ENCODE data around the gene SPECC1. TPM values are rescaled to one million over a fixed set of nuclear protein-coding genes. Genes with fewer than 3 reads are reported as not detected.

SPECC1 gene
- total and polyA plus RNA-seq, 2 donors = 7.6 to 9.3 TPM

- Histone ChIP-seq H3K27me3 (ENCODE audit: control insufficient read depth in 2 of 2, insufficient read depth in 1 of 2, low read length in 1 of 2) (no peaks in the 10 kb centered on the region), H3K27ac (ENCODE audit: low read depth in 1 of 2, low read length in 1 of 2) (no peak overlapping the region), H3K4me3 (ENCODE audit: low read length in 2 of 2) (no peak overlapping the region), H3K36me3 (ENCODE audit: control insufficient read depth in 2 of 2, insufficient read depth in 2 of 2, low read length in 1 of 2) (no peaks in the 10 kb centered on the region), H3K9me3 (ENCODE audit: control insufficient read depth in 2 of 2, insufficient read depth in 1 of 2, low read length in 1 of 2) (no peaks in the 10 kb centered on the region), H3K4me1 (ENCODE audit: control insufficient read depth in 2 of 2, insufficient read depth in 2 of 2, low read length in 2 of 2) (no peaks in the 10 kb centered on the region)
- WGBS = 99% methylated on average over 2 of the region's 2 CpGs
- no peak for DNase-seq (ENCODE audit: low read depth in 6 of 9, low spot score in 9 of 9)
Observed at GRCh38 chr17:20293501-20293900, 284.3 kb downstream of the SPECC1 start.

- H3K27me3 ChIP-seq (ENCODE audit: control insufficient read depth in 2 of 2, insufficient read depth in 1 of 2, low read length in 1 of 2) = no peaks in the 10 kb centered on the region
- DNase-seq (ENCODE audit: low read depth in 6 of 9, low spot score in 9 of 9) = no peak
- H3K27ac ChIP-seq (ENCODE audit: low read depth in 1 of 2, low read length in 1 of 2) = no peak overlapping the region
- H3K9me3 ChIP-seq (ENCODE audit: control insufficient read depth in 2 of 2, insufficient read depth in 1 of 2, low read length in 1 of 2) = no peaks in the 10 kb centered on the region
- WGBS = 97% methylated on average over 6 of the region's 6 CpGs
- H3K4me3 ChIP-seq (ENCODE audit: low read length in 2 of 2) = no peak overlapping the region
- no peaks in the 10 kb centered on the region for H3K36me3 ChIP-seq (ENCODE audit: control insufficient read depth in 2 of 2, insufficient read depth in 2 of 2, low read length in 1 of 2)
- H3K4me1 ChIP-seq (ENCODE audit: control insufficient read depth in 2 of 2, insufficient read depth in 2 of 2, low read length in 2 of 2) = no peaks in the 10 kb centered on the region
Observed at GRCh38 chr17:20294120-20294519, 285.0 kb downstream of the SPECC1 start.

GRCh38 chr17:20299013-20299412 lies 289.9 kb downstream of the SPECC1 start:
- no peaks in the 10 kb centered on the region for H3K27me3 ChIP-seq (ENCODE audit: control insufficient read depth in 2 of 2, insufficient read depth in 1 of 2, low read length in 1 of 2)
- no peak overlapping the region for H3K4me3 ChIP-seq (ENCODE audit: low read length in 2 of 2)
- H3K4me1 ChIP-seq (ENCODE audit: control insufficient read depth in 2 of 2, insufficient read depth in 2 of 2, low read length in 2 of 2) = peaks cover 9 to 15% of the 10 kb centered on the region in 2 donors
- H3K9me3 ChIP-seq (ENCODE audit: control insufficient read depth in 2 of 2, insufficient read depth in 1 of 2, low read length in 1 of 2) = no peaks in the 10 kb centered on the region
- no peaks in the 10 kb centered on the region for H3K36me3 ChIP-seq (ENCODE audit: control insufficient read depth in 2 of 2, insufficient read depth in 2 of 2, low read length in 1 of 2)
- whole genome bisulfite sequencing = 91% methylated on average over 3 of the region's 3 CpGs
- no peak for DNase-seq (ENCODE audit: low read depth in 6 of 9, low spot score in 9 of 9)
- H3K27ac ChIP-seq (ENCODE audit: low read depth in 1 of 2, low read length in 1 of 2) = no peak overlapping the region

- H3K4me3 ChIP-seq (ENCODE audit: low read length in 2 of 2) = no peak overlapping the region
- no peaks in the 10 kb centered on the region for H3K27me3 ChIP-seq (ENCODE audit: control insufficient read depth in 2 of 2, insufficient read depth in 1 of 2, low read length in 1 of 2)
- peaks cover 18 to 23% of the 10 kb centered on the region in 2 donors for H3K4me1 ChIP-seq (ENCODE audit: control insufficient read depth in 2 of 2, insufficient read depth in 2 of 2, low read length in 2 of 2)
- no peak for DNase-seq (ENCODE audit: low read depth in 6 of 9, low spot score in 9 of 9)
- no peaks in the 10 kb centered on the region for H3K36me3 ChIP-seq (ENCODE audit: control insufficient read depth in 2 of 2, insufficient read depth in 2 of 2, low read length in 1 of 2)
- 96% methylated on average over 9 of the region's 9 CpGs for WGBS
- no peak overlapping the region for H3K27ac ChIP-seq (ENCODE audit: low read depth in 1 of 2, low read length in 1 of 2)
- H3K9me3 ChIP-seq (ENCODE audit: control insufficient read depth in 2 of 2, insufficient read depth in 1 of 2, low read length in 1 of 2) = no peaks in the 10 kb centered on the region
Observed at GRCh38 chr17:20300436-20300934, 291.3 kb downstream of the SPECC1 start.

GRCh38 chr17:20302246-20302917 lies 293.2 kb downstream of the SPECC1 start:
- H3K27ac ChIP-seq (ENCODE audit: low read depth in 1 of 2, low read length in 1 of 2) = no peak overlapping the region
- H3K27me3 ChIP-seq (ENCODE audit: control insufficient read depth in 2 of 2, insufficient read depth in 1 of 2, low read length in 1 of 2) = no peaks in the 10 kb centered on the region
- WGBS = 35% methylated on average over 9 of the region's 9 CpGs
- no peak overlapping the region for H3K4me3 ChIP-seq (ENCODE audit: low read length in 2 of 2)
- H3K36me3 ChIP-seq (ENCODE audit: control insufficient read depth in 2 of 2, insufficient read depth in 2 of 2, low read length in 1 of 2) = no peaks in the 10 kb centered on the region
- peak in 6 of 9 donors; percentile 15 to 67 (median 24) for DNase-seq (ENCODE audit: low read depth in 6 of 9, low spot score in 9 of 9)
- H3K4me1 ChIP-seq (ENCODE audit: control insufficient read depth in 2 of 2, insufficient read depth in 2 of 2, low read length in 2 of 2) = peaks cover 18 to 23% of the 10 kb centered on the region in 2 donors
- H3K9me3 ChIP-seq (ENCODE audit: control insufficient read depth in 2 of 2, insufficient read depth in 1 of 2, low read length in 1 of 2) = peaks cover 0 to 3% of the 10 kb centered on the region in 2 donors

GRCh38 chr17:20304961-20305360 lies 295.8 kb downstream of the SPECC1 start:
- no peak overlapping the region for H3K4me3 ChIP-seq (ENCODE audit: low read length in 2 of 2)

GRCh38 chr17:20306924-20307323 lies 297.8 kb downstream of the SPECC1 start:
- DNase-seq (ENCODE audit: low read depth in 6 of 9, low spot score in 9 of 9) = no peak
- peaks cover 0 to 3% of the 10 kb centered on the region in 2 donors for H3K9me3 ChIP-seq (ENCODE audit: control insufficient read depth in 2 of 2, insufficient read depth in 1 of 2, low read length in 1 of 2)
- H3K4me1 ChIP-seq (ENCODE audit: control insufficient read depth in 2 of 2, insufficient read depth in 2 of 2, low read length in 2 of 2) = peaks cover 17 to 19% of the 10 kb centered on the region in 2 donors
- H3K27ac ChIP-seq (ENCODE audit: low read depth in 1 of 2, low read length in 1 of 2) = no peak overlapping the region
- H3K4me3 ChIP-seq (ENCODE audit: low read length in 2 of 2) = no peak overlapping the region
- no peaks in the 10 kb centered on the region for H3K36me3 ChIP-seq (ENCODE audit: control insufficient read depth in 2 of 2, insufficient read depth in 2 of 2, low read length in 1 of 2)
- H3K27me3 ChIP-seq (ENCODE audit: control insufficient read depth in 2 of 2, insufficient read depth in 1 of 2, low read length in 1 of 2) = no peaks in the 10 kb centered on the region

More at GRCh38 chr17:20304961-20305360, 295.8 kb downstream of the SPECC1 start:
- Histone ChIP-seq H3K36me3 (ENCODE audit: control insufficient read depth in 2 of 2, insufficient read depth in 2 of 2, low read length in 1 of 2) (no peaks in the 10 kb centered on the region), H3K27me3 (ENCODE audit: control insufficient read depth in 2 of 2, insufficient read depth in 1 of 2, low read length in 1 of 2) (no peaks in the 10 kb centered on the region), H3K4me1 (ENCODE audit: control insufficient read depth in 2 of 2, insufficient read depth in 2 of 2, low read length in 2 of 2) (peaks cover 18 to 23% of the 10 kb centered on the region in 2 donors), H3K9me3 (ENCODE audit: control insufficient read depth in 2 of 2, insufficient read depth in 1 of 2, low read length in 1 of 2) (peaks cover 0 to 3% of the 10 kb centered on the region in 2 donors), H3K27ac (ENCODE audit: low read depth in 1 of 2, low read length in 1 of 2) (no peak overlapping the region)
- 17% methylated on average over 5 of the region's 5 CpGs for WGBS
- peak in 2 of 9 donors; percentile 15 to 33 for DNase-seq (ENCODE audit: low read depth in 6 of 9, low spot score in 9 of 9)

- Histone ChIP-seq H3K36me3 (ENCODE audit: control insufficient read depth in 2 of 2, insufficient read depth in 2 of 2, low read length in 1 of 2) (no peaks in the 10 kb centered on the region), H3K27ac (ENCODE audit: low read depth in 1 of 2, low read length in 1 of 2) (no peak overlapping the region), H3K9me3 (ENCODE audit: control insufficient read depth in 2 of 2, insufficient read depth in 1 of 2, low read length in 1 of 2) (peaks cover 0 to 3% of the 10 kb centered on the region in 2 donors), H3K27me3 (ENCODE audit: control insufficient read depth in 2 of 2, insufficient read depth in 1 of 2, low read length in 1 of 2) (no peaks in the 10 kb centered on the region), H3K4me3 (ENCODE audit: low read length in 2 of 2) (no peak overlapping the region), H3K4me1 (ENCODE audit: control insufficient read depth in 2 of 2, insufficient read depth in 2 of 2, low read length in 2 of 2) (peaks cover 12 to 14% of the 10 kb centered on the region in 2 donors)
- DNase-seq (ENCODE audit: low read depth in 6 of 9, low spot score in 9 of 9) = no peak
- 89% methylated on average over 1 of the region's 1 CpG for WGBS
Observed at GRCh38 chr17:20307326-20307910, 298.3 kb downstream of the SPECC1 start.

GRCh38 chr17:20310481-20310880 lies 301.3 kb downstream of the SPECC1 start:
- H3K4me1 ChIP-seq (ENCODE audit: control insufficient read depth in 2 of 2, insufficient read depth in 2 of 2, low read length in 2 of 2) = no peaks in the 10 kb centered on the region
- 97% methylated on average over 5 of the region's 5 CpGs for WGBS
- peaks cover 0 to 3% of the 10 kb centered on the region in 2 donors for H3K9me3 ChIP-seq (ENCODE audit: control insufficient read depth in 2 of 2, insufficient read depth in 1 of 2, low read length in 1 of 2)
- H3K27ac ChIP-seq (ENCODE audit: low read depth in 1 of 2, low read length in 1 of 2) = no peak overlapping the region
- no peak overlapping the region for H3K4me3 ChIP-seq (ENCODE audit: low read length in 2 of 2)
- H3K36me3 ChIP-seq (ENCODE audit: control insufficient read depth in 2 of 2, insufficient read depth in 2 of 2, low read length in 1 of 2) = no peaks in the 10 kb centered on the region
- DNase-seq (ENCODE audit: low read depth in 6 of 9, low spot score in 9 of 9) = no peak
- no peaks in the 10 kb centered on the region for H3K27me3 ChIP-seq (ENCODE audit: control insufficient read depth in 2 of 2, insufficient read depth in 1 of 2, low read length in 1 of 2)
